Caco-2 (cell line): Measurements from ENCODE around the gene ST6GALNAC3. TPM values are rescaled to one million over a fixed set of nuclear protein-coding genes. Genes with fewer than 3 reads are reported as not detected.

ENCODE experiments used
- BruUV-seq: library from RNA; stranded (reverse); fragments of 400-500 nt; replicated peaks from 2 replicates; lab custom pipeline; 2021; lab: Mats Ljungman, UMichigan
- CTCF ChIA-PET: fragments of 300-600 bp; sonication (Branson Sonifier 250); formaldehyde crosslinking; loops from one replicate; lab custom pipeline; 2022; ENCODE audit warnings: antibody characterized with exemption; lab: Charles Lee
- POLR2A ChIA-PET: fragments of 300-600 bp; sonication (Branson Sonifier 250); formaldehyde crosslinking; loops from one replicate; lab custom pipeline; 2022; ENCODE audit warnings: antibody characterized with exemption; lab: Charles Lee
- DNase-seq, 2 experiments: peaks; one replicate each; pipeline versions ENCODE4 v3.0.0 to v3.0.0-alpha.2; 2020 to 2022
- H3K27me3 ChIP-seq: replicated peaks from 2 replicates; pipeline ENCODE4 v1.6.0; 2011; ENCODE audit warnings: low read length; ENCODE audit not compliant: control insufficient read depth, insufficient read depth
- H3K36me3 ChIP-seq: 2 replicates; pipeline ENCODE4 v1.5.1; 2011; ENCODE audit warnings: low read length; ENCODE audit not compliant: control insufficient read depth, insufficient read depth
- H3K4me1 ChIP-seq: fragments of 250-450 bp; sonication (Bioruptor Pico); 2 replicates; pipeline ENCODE4 v1.5.1; 2020; ENCODE audit warnings: mild to moderate bottlenecking
- H3K4me3 ChIP-seq: 2 replicates; pipeline ENCODE4 v1.5.1; 2011; ENCODE audit warnings: low read depth, mild to moderate bottlenecking, control low read depth, low read length
- H3K9me3 ChIP-seq: fragments of 250-450 bp; sonication (Bioruptor Pico); 2 replicates; pipeline ENCODE4 v1.5.1; 2020; ENCODE audit warnings: mild to moderate bottlenecking, moderate library complexity
- H3K27ac Mint-ChIP-seq: one replicate; pipeline ENCODE4 v1.8.0; 2022; ENCODE audit warnings: mixed read lengths; ENCODE audit not compliant: unreplicated experiment
- H3K27me3 Mint-ChIP-seq: one replicate; pipeline ENCODE4 v1.8.0; 2022; ENCODE audit warnings: mixed read lengths; ENCODE audit not compliant: insufficient read depth, unreplicated experiment
- H3K36me3 Mint-ChIP-seq: one replicate; pipeline ENCODE4 v1.8.0; 2022; ENCODE audit warnings: mild to moderate bottlenecking, mixed read lengths; ENCODE audit not compliant: insufficient read depth, unreplicated experiment
- H3K4me1 Mint-ChIP-seq: one replicate; pipeline ENCODE4 v1.8.0; 2022; ENCODE audit warnings: low read depth, mixed read lengths; ENCODE audit not compliant: unreplicated experiment
- H3K4me3 Mint-ChIP-seq: one replicate; pipeline ENCODE4 v1.8.0; 2022; ENCODE audit warnings: mild to moderate bottlenecking, moderate library complexity, mixed read lengths; ENCODE audit not compliant: unreplicated experiment
- H3K9me3 Mint-ChIP-seq: one replicate; pipeline ENCODE4 v1.8.0; 2022; ENCODE audit warnings: mixed read lengths; ENCODE audit not compliant: unreplicated experiment
- CTCF ChIP-seq, 2 experiments: fragments of 200-600 bp in 1 of 2; IDR thresholded peaks; 1 replicate in 1 of 2; 2 replicates in 1 of 2; pipeline versions ENCODE4 v1.5.1 to v1.8.0; 2011 to 2022; ENCODE audit warnings: antibody characterized with exemption in 1 of 2, control low read depth in 1 of 2, inconsistent platforms in 1 of 2, low read depth in 1 of 2, low read length in 1 of 2, mild to moderate bottlenecking in 1 of 2, moderate library complexity in 1 of 2; ENCODE audit not compliant: insufficient read depth in 1 of 2, severe bottlenecking in 1 of 2, unreplicated experiment in 1 of 2
- intact Hi-C: fragments of 100-400 bp; cut with micrococcal nuclease; formaldehyde crosslinking; loops from one replicate; pipeline ENCODE4 v1.10.0; 2022; ENCODE audit not compliant: unreplicated experiment
- total RNA-seq: library from RNA; stranded (reverse); gene quantifications from 2 replicates; pipeline ENCODE4 v1.2.3, GENCODE V29; 2022

ST6GALNAC3 gene
- total RNA-seq, 1 experiment from 2014 or later: 16.0 TPM

GRCh38 chr1:76591963-76592362, 517.4 kb downstream of the ST6GALNAC3 start:
- Mint-ChIP-seq H3K9me3 (peaks cover 6% of the 10 kb centered on the region), H3K4me3 (no peak overlapping the region), H3K36me3 (no peaks in the 10 kb centered on the region), H3K4me1 (peaks cover 7% of the 10 kb centered on the region), H3K27ac (no peak overlapping the region), H3K27me3 (no peaks in the 10 kb centered on the region)
- ChIA-PET POLR2A (no interaction called here), CTCF (no interaction called here)
- TF ChIP-seq CTCF (IDR thresholded peaks at IDR 0.05; ENCODE audit: insufficient read depth in 1 of 2, low read depth in 1 of 2, low read length in 1 of 2, severe bottlenecking in 1 of 2, unreplicated experiment in 1 of 2): no peak
- no peak for DNase-seq
- Histone ChIP-seq H3K36me3 (no peaks in the 10 kb centered on the region), H3K4me1 (no peaks in the 10 kb centered on the region), H3K9me3 (no peaks in the 10 kb centered on the region), H3K27me3 (no peaks in the 10 kb centered on the region), H3K4me3 (no peak overlapping the region)
- intact Hi-C loops: no loop called here
- no TSS peak for BruUV-seq

DNA sequence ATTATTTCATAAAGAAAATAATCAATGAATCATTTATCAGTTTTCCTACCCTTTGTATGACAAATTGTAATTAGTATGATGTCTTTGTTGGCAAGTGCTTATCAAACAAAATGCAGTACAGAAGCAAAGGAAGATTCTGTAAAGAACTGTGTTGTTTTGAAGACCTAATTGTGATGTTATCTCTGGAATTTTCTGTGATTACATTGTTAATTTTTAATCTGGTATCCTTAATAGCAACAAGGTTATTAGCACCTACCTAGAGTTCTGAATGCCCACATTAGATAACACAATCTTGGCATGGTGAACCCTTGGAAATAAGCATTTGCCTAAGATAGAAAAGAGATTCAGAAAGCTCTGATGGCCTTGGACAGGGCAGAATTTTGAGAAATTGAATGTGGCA, 518.6 kb downstream of the ST6GALNAC3 start:
- no peaks in the 10 kb centered on the region for H3K36me3 Mint-ChIP-seq
- intact Hi-C loops: no loop called here
- no peak overlapping the region for H3K4me3 ChIP-seq
- H3K4me1 ChIP-seq: no peaks in the 10 kb centered on the region
- peaks cover 7% of the 10 kb centered on the region for H3K4me1 Mint-ChIP-seq
- ChIA-PET CTCF (no interaction called here), POLR2A (no interaction called here)
- no peaks in the 10 kb centered on the region for H3K27me3 Mint-ChIP-seq
- DNase-seq: no peak
- no peaks in the 10 kb centered on the region for H3K36me3 ChIP-seq
- no TSS peak for BruUV-seq
- H3K27me3 ChIP-seq: no peaks in the 10 kb centered on the region
- H3K27ac Mint-ChIP-seq: no peak overlapping the region
- peaks cover 6% of the 10 kb centered on the region for H3K9me3 Mint-ChIP-seq
- no peak for TF ChIP-seq CTCF (IDR thresholded peaks at IDR 0.05; ENCODE audit: insufficient read depth in 1 of 2, low read depth in 1 of 2, low read length in 1 of 2, severe bottlenecking in 1 of 2, unreplicated experiment in 1 of 2)
- H3K9me3 ChIP-seq: no peaks in the 10 kb centered on the region
- no peak overlapping the region for H3K4me3 Mint-ChIP-seq

GRCh38 chr1:76593618-76594017, 519.1 kb downstream of the ST6GALNAC3 start:
- no peaks in the 10 kb centered on the region for H3K36me3 ChIP-seq
- H3K9me3 ChIP-seq: no peaks in the 10 kb centered on the region
- Mint-ChIP-seq H3K36me3 (no peaks in the 10 kb centered on the region), H3K4me3 (no peak overlapping the region), H3K4me1 (peaks cover 7% of the 10 kb centered on the region), H3K27ac (no peak overlapping the region), H3K9me3 (peaks cover 6% of the 10 kb centered on the region), H3K27me3 (no peaks in the 10 kb centered on the region)
- no peaks in the 10 kb centered on the region for H3K27me3 ChIP-seq
- no peak for DNase-seq
- no peak overlapping the region for H3K4me3 ChIP-seq
- intact Hi-C loops: no loop called here
- no peaks in the 10 kb centered on the region for H3K4me1 ChIP-seq
- BruUV-seq: no TSS peak
- ChIA-PET POLR2A (no interaction called here), CTCF (no interaction called here)
- no peak for TF ChIP-seq CTCF (IDR thresholded peaks at IDR 0.05; ENCODE audit: insufficient read depth in 1 of 2, low read depth in 1 of 2, low read length in 1 of 2, severe bottlenecking in 1 of 2, unreplicated experiment in 1 of 2)
